Body of pancreas (tissue), 4 donors: ENCODE results near the gene PSD.

Experiments
- POLR2A ChIP-seq, 3 donors: fragments of 450-650 bp; IDR thresholded peaks; one replicate each; pipeline ENCODE4 v1.6.1; 2016; ENCODE audit warnings: antibody characterized with exemption in 3 of 3, mild to moderate bottlenecking in 2 of 3
- TF ChIP-seq, protein P1 (sequence below), 7 experiments: fragments of 450-650 bp in 4 of 7; fragments of 200-600 bp in 3 of 7; sonication (generic) in 3 of 7; IDR thresholded peaks; one replicate each; pipeline ENCODE4 v1.5.1; 2016 to 2019; ENCODE audit warnings: antibody characterized with exemption in 7 of 7

DNA sequence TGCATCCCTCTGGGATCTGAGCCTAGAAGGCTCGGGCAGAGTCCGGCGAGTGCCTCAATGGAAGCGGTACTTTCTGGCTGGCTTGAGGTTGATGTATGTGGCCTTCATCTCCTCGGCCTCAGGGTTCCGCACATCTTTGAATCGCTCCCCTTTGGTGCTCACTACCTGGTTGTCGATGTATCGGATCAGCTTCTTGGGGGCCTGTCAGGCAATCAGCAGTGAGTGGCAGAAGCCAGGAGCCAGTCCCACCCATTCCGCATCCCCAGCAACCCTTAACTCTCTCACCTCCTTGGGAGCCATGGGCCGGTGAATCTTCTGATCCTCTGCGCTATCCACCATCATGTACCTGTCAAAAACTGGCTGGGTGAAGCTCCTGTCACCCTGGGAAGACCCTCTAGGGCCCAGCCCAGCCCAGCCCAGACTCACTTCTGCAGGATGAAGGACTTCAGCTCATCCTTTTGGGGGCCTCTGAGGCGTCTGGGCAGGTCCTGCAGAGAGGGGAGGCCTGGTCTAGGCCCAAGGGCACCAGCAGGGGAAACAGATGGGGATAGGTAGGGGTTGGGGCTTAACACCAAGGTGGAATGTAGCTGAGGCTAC is 4.9 kb upstream of the PSD start:
- TF ChIP-seq, protein P1, sequence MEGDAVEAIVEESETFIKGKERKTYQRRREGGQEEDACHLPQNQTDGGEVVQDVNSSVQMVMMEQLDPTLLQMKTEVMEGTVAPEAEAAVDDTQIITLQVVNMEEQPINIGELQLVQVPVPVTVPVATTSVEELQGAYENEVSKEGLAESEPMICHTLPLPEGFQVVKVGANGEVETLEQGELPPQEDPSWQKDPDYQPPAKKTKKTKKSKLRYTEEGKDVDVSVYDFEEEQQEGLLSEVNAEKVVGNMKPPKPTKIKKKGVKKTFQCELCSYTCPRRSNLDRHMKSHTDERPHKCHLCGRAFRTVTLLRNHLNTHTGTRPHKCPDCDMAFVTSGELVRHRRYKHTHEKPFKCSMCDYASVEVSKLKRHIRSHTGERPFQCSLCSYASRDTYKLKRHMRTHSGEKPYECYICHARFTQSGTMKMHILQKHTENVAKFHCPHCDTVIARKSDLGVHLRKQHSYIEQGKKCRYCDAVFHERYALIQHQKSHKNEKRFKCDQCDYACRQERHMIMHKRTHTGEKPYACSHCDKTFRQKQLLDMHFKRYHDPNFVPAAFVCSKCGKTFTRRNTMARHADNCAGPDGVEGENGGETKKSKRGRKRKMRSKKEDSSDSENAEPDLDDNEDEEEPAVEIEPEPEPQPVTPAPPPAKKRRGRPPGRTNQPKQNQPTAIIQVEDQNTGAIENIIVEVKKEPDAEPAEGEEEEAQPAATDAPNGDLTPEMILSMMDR (IDR thresholded peaks at IDR 0.05): no peak
- no peak for TF ChIP-seq POLR2A (IDR thresholded peaks at IDR 0.05)
